Spleen (tissue), 11 donors: Measurements from ENCODE around the gene PIGQ. TPM values are rescaled to one million over a fixed set of nuclear protein-coding genes. Genes with fewer than 3 reads are reported as not detected.

ENCODE experiments used
- DNase-seq: peaks from one replicate; pipeline ENCODE4 v3.0.0-alpha.2; 2020
- H3K27ac ChIP-seq, 8 donors: fragments of 200-600 bp; sonication (generic) in 7 of 8; 1 replicate in 4 of 8; 2 replicates in 4 of 8; pipeline versions ENCODE4 v1.5.0 to v1.8.0; 2016 to 2021; ENCODE audit warnings: inconsistent platforms in 4 of 8, mild to moderate bottlenecking in 4 of 8, moderate library complexity in 1 of 8
- H3K27me3 ChIP-seq, 7 donors: fragments of 200-600 bp; sonication (generic) in 6 of 7; replicated peaks in 1 of 7; 1 replicate in 4 of 7; 2 replicates in 3 of 7; pipeline versions ENCODE4 v1.5.0 to v1.8.0; 2016 to 2021; ENCODE audit warnings: inconsistent platforms in 3 of 7, mild to moderate bottlenecking in 1 of 7
- H3K36me3 ChIP-seq, 6 donors: fragments of 200-600 bp; sonication (generic) in 5 of 6; 1 replicate in 4 of 6; 2 replicates in 2 of 6; pipeline versions ENCODE4 v1.5.0 to v1.8.0; 2016 to 2021; ENCODE audit warnings: inconsistent platforms in 2 of 6
- H3K4me1 ChIP-seq, 6 donors: fragments of 200-600 bp; sonication (generic) in 5 of 6; 1 replicate in 3 of 6; 2 replicates in 3 of 6; pipeline versions ENCODE4 v1.5.0 to v1.8.0; 2016 to 2021; ENCODE audit warnings: inconsistent platforms in 3 of 6
- H3K4me3 ChIP-seq, 8 donors: fragments of 200-600 bp; sonication (generic) in 7 of 8; 1 replicate in 4 of 8; 2 replicates in 4 of 8; pipeline versions ENCODE4 v1.5.0 to v1.8.0; 2016 to 2021; ENCODE audit warnings: inconsistent platforms in 4 of 8, mild to moderate bottlenecking in 4 of 8, moderate library complexity in 2 of 8
- H3K9me3 ChIP-seq, 8 donors: fragments of 200-600 bp; sonication (generic) in 7 of 8; 1 replicate in 4 of 8; 2 replicates in 4 of 8; pipeline versions ENCODE4 v1.5.0 to v1.8.0; 2016 to 2021; ENCODE audit warnings: inconsistent platforms in 4 of 8
- POLR2A ChIP-seq, 3 donors: fragments of 450-650 bp; IDR thresholded peaks; one replicate each; pipeline ENCODE4 v1.5.1; 2017; ENCODE audit warnings: antibody characterized with exemption in 3 of 3, mild to moderate bottlenecking in 1 of 3
- POLR2AphosphoS5 ChIP-seq, 3 donors: sonication (generic); formaldehyde crosslinking; IDR thresholded peaks; one replicate each; pipeline ENCODE4 v1.5.1; 2017; ENCODE audit warnings: antibody characterized with exemption in 3 of 3
- WGBS, 5 donors: extraction: QIAGEN DNeasy Blood & Tissue Kit in 3 of 5; methylation state at CpG; one replicate each; pipeline versions ENCODE4 v1.1.5 to v1.1.7; 2013 to 2018; 5-methylcytosine and 5-hydroxymethylcytosine counted together
- intact Hi-C: fragments of 100-400 bp; cut with DNase I; formaldehyde crosslinking; loops from one replicate; pipeline ENCODE4 v1.15.0; 2023; ENCODE audit warnings: low total_unique reads
- polyA plus RNA-seq, 3 donors: library from polyadenylated mRNA; stranded (reverse); fragments of 200-250 nt; gene quantifications; one replicate each; pipeline ENCODE4 v1.2.1, GENCODE V29; 2013
- total RNA-seq, 7 donors: library from RNA; depleted of rRNA in 3 of 7; stranded (reverse); fragments of >200 nt in 3 of 7; fragmentation: NEBNext Ultra II Directional in 4 of 7; extraction: Animal tissue kit (Norgen Biotek cat#: 25700) in 4 of 7; gene quantifications; one replicate each; pipeline versions ENCODE4 v1.1.0 to v1.2.1, GENCODE V29; 2016 to 2021
- TF ChIP-seq, protein P1 (sequence below), 11 experiments: fragments of 200-600 bp in 7 of 11; fragments of 450-650 bp in 4 of 11; sonication (generic) in 4 of 11; IDR thresholded peaks in 8 of 11; conservative IDR thresholded peaks in 3 of 11; 1 replicate in 7 of 11; 2 replicates in 4 of 11; pipeline versions ENCODE4 v1.4.0 to v1.8.0; 2016 to 2021; ENCODE audit warnings: antibody characterized with exemption in 11 of 11, inconsistent platforms in 4 of 11, mild to moderate bottlenecking in 1 of 11
- donor health status: healthy with polysubstance abuse.
- donor health status: DM: no; HTN: no; CAD: no; lungs with moderate emphysema.
- donor health status: DM: no; HTN: no; CAD: no.
- donor health status: Bipolar disorder and iron deficiency.
- donor health status: healthy.
- donor health status: DM: no; HTN: no; CAD: no.
- donor health status: DM: yes; HTN: yes; CAD: no.

Gene PIGQ
- total and polyA plus RNA-seq, 10 donors = 20.7 to 70.5 (median 39.8) TPM

DNA sequence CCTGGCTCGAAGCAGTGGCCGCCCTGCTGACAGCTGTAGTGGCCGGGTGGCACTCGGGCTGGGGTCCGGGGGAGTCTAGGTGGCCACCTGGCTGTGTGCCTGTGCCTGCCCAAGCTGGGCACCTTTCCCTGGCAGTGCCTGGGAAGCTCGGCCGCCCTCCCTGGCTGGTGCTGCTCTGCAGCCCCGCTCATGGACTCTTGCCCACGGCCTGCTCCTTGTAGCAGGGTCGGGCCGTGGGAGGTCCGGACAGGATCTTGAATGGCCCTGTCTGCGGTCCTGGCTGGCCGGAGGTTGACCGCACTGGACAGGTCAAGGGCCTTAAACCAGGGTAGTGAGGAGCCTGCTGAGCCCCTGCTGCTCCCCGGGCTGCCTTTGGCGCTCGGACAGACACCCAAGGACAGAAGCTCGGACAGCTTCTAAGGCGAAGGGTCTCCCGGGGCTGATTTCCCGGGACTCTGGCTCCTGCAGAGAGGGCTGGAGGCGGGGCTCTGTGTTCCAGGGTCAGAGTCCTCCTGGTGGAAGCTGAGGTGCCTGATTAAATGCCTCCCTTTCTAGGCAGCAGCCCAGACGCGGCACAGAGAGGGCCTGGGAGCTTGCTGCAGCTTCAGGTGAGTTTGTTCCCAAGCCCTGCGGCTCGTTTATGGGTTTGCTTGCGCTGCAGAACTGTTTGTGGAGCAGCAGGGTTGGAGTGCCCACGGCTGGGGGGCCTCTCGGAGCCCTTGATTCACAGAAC, 36.2 kb upstream of the PIGQ start:
- no peaks in the 10 kb centered on the region for H3K27me3 ChIP-seq
- DNase-seq = no peak
- no peak overlapping the region for H3K4me3 ChIP-seq
- no peak for TF ChIP-seq POLR2A (IDR thresholded peaks at IDR 0.05)
- TF ChIP-seq, protein P1, sequence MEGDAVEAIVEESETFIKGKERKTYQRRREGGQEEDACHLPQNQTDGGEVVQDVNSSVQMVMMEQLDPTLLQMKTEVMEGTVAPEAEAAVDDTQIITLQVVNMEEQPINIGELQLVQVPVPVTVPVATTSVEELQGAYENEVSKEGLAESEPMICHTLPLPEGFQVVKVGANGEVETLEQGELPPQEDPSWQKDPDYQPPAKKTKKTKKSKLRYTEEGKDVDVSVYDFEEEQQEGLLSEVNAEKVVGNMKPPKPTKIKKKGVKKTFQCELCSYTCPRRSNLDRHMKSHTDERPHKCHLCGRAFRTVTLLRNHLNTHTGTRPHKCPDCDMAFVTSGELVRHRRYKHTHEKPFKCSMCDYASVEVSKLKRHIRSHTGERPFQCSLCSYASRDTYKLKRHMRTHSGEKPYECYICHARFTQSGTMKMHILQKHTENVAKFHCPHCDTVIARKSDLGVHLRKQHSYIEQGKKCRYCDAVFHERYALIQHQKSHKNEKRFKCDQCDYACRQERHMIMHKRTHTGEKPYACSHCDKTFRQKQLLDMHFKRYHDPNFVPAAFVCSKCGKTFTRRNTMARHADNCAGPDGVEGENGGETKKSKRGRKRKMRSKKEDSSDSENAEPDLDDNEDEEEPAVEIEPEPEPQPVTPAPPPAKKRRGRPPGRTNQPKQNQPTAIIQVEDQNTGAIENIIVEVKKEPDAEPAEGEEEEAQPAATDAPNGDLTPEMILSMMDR (IDR thresholded peaks at IDR 0.05 in 8 of 11, conservative IDR thresholded peaks at IDR 0.05 in 3 of 11) = no peak
- TF ChIP-seq POLR2AphosphoS5 (IDR thresholded peaks at IDR 0.05) = peak in 1 of 3 donors; percentile 20
- peaks cover 0 to 69% (median 28%) of the 10 kb centered on the region in 6 donors for H3K36me3 ChIP-seq
- no peak overlapping the region for H3K27ac ChIP-seq
- H3K9me3 ChIP-seq = no peaks in the 10 kb centered on the region
- peaks cover 19 to 72% (median 41%) of the 10 kb centered on the region in 6 donors for H3K4me1 ChIP-seq
- WGBS, 5 donors = 70 to 87% (median 79%) methylated on average over 21 to 30 of the region's 30 CpGs
- intact Hi-C loops = no loop called here

DNA sequence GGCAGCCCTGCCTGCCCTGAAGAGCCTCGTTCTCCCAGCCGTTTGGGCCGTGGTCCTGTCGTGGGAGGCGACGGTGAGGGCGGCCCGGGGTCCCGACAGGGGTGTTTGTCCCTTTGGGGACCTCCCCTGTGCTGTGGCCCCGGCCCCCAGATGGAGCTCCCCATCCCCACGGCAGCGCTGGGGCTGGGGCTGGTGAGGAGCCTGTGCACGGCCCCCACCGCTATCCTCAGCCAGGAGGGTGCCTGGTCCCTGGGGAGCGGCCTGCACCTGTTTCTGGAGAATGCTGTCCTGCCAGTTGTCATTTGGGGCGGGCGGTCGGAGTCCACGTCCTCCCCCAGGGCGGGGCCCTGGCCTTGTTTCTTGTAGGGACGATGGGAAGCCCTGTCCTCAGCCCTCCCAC, 35.6 kb upstream of the PIGQ start:
- Histone ChIP-seq H3K36me3 (peaks cover 0 to 75% (median 29%) of the 10 kb centered on the region in 6 donors), H3K27ac (no peak overlapping the region), H3K27me3 (no peaks in the 10 kb centered on the region), H3K4me3 (no peak overlapping the region), H3K9me3 (no peaks in the 10 kb centered on the region), H3K4me1 (peaks cover 16 to 66% (median 35%) of the 10 kb centered on the region in 6 donors)
- intact Hi-C loops = no loop called here
- TF ChIP-seq POLR2AphosphoS5 (IDR thresholded peaks at IDR 0.05) (no peak), POLR2A (IDR thresholded peaks at IDR 0.05) (no peak)
- TF ChIP-seq, protein P1 (IDR thresholded peaks at IDR 0.05 in 8 of 11, conservative IDR thresholded peaks at IDR 0.05 in 3 of 11) = no peak
- 83 to 96% (median 86%) methylated on average over 5 to 21 of the region's 21 CpGs for WGBS, 5 donors
- DNase-seq = no peak

DNA sequence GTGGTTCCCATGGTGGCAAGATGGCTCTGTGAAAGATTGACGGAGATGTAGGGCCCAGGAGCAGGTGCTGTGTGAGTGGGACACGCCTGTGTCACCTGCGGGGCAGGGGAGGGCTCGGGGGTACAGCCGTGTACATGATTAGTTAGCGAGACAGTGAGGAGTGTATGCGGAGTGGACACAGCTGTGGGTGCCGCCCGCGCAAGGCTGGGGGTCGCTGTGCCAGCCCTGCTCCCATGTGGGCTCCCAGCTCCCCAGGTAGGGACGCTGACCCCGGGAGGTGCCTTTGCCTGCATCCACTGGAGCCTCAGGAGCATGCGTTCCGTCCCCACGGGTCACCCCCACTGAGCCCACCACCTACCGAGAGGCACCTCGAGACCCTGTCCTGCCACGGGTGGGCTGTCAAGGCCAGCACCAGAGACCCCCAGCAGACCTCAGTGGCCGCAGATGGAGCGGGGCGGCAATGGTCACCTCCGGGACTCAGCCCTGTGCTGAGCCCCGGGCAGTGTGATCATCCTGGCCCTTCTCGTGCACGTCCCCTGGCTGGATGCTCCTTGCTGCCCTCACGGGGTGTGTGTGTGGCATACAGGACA, 34.8 kb upstream of the PIGQ start:
- TF ChIP-seq POLR2A (IDR thresholded peaks at IDR 0.05) = no peak
- TF ChIP-seq, protein P1 (IDR thresholded peaks at IDR 0.05 in 8 of 11, conservative IDR thresholded peaks at IDR 0.05 in 3 of 11) = no peak
- no peak for TF ChIP-seq POLR2AphosphoS5 (IDR thresholded peaks at IDR 0.05)
- Histone ChIP-seq H3K4me3 (no peak overlapping the region), H3K4me1 (peaks cover 8 to 58% (median 27%) of the 10 kb centered on the region in 6 donors), H3K9me3 (no peaks in the 10 kb centered on the region), H3K36me3 (peaks cover 0 to 82% (median 30%) of the 10 kb centered on the region in 6 donors), H3K27ac (no peak overlapping the region), H3K27me3 (no peaks in the 10 kb centered on the region)
- WGBS, 5 donors = 94 to 98% (median 94%) methylated on average over 12 to 27 of the region's 27 CpGs
- DNase-seq = no peak
- intact Hi-C loops = no loop called here
